Ascending aorta (tissue), 2 donors: ENCODE data around the gene OR8K3. TPM values are rescaled to one million over a fixed set of nuclear protein-coding genes. Genes with fewer than 3 reads are reported as not detected.

Experiments used
- DNase-seq, 2 donors: peaks; one replicate each; pipeline ENCODE4 v3.0.0-alpha.2; 2019; ENCODE audit warnings: low spot score in 2 of 2
- H3K27ac ChIP-seq, 2 donors: fragments of 200-600 bp; sonication (generic); one replicate each; pipeline ENCODE4 v1.5.1; 2016 to 2017; ENCODE audit warnings: mild to moderate bottlenecking in 1 of 2
- H3K27me3 ChIP-seq: fragments of 200-600 bp; sonication (generic); one replicate; pipeline ENCODE4 v1.5.1; 2017
- H3K36me3 ChIP-seq, 2 donors: fragments of 200-600 bp; sonication (generic); one replicate each; pipeline ENCODE4 v1.5.1; 2016
- H3K4me1 ChIP-seq, 2 donors: fragments of 200-600 bp; sonication (generic); one replicate each; pipeline ENCODE4 v1.5.1; 2016 to 2017; ENCODE audit warnings: mild to moderate bottlenecking in 1 of 2
- H3K4me3 ChIP-seq, 2 donors: fragments of 200-600 bp; sonication (generic); one replicate each; pipeline ENCODE4 v1.5.1; 2016 to 2017; ENCODE audit warnings: mild to moderate bottlenecking in 1 of 2
- H3K9me3 ChIP-seq, 2 donors: fragments of 200-600 bp; sonication (generic); one replicate each; pipeline ENCODE4 v1.5.1; 2016
- CTCF ChIP-seq, 3 experiments: fragments of 200-600 bp in 2 of 3; fragments of 450-650 bp in 1 of 3; sonication (generic) in 2 of 3; IDR thresholded peaks; one replicate each; pipeline ENCODE4 v1.5.1; 2016 to 2019; ENCODE audit warnings: antibody characterized with exemption in 3 of 3, mild to moderate bottlenecking in 1 of 3, moderate library complexity in 1 of 3
- intact Hi-C: fragments of 100-400 bp; cut with DNase I; formaldehyde crosslinking; loops from one replicate; pipeline ENCODE4 v1.15.1; 2023
- total RNA-seq: library from RNA; depleted of rRNA; stranded (reverse); fragments of >200 nt; gene quantifications from one replicate; pipeline ENCODE4 v1.1.0, GENCODE V29; 2016

The OR8K3 gene
- total RNA-seq: not detected

- no peaks in the 10 kb centered on the region for H3K4me1 ChIP-seq
- H3K36me3 ChIP-seq: no peaks in the 10 kb centered on the region
- H3K4me3 ChIP-seq: no peak within 1 kb of the TSS
- no peaks in the 10 kb centered on the region for H3K9me3 ChIP-seq
- intact Hi-C loops: no loop called here
- DNase-seq: no peak
- no peak for TF ChIP-seq CTCF (IDR thresholded peaks at IDR 0.05)
- H3K27me3 ChIP-seq: no peaks in the 10 kb centered on the region
- no peak within 1 kb of the TSS for H3K27ac ChIP-seq
These were observed at the start of gene OR8K3 for GRCh38 chr11:56314844-56315243. Gene OR8K3, plus strand, starts transcription at chr11:56315144. Its CDS starts 3,163 bp downstream, at chr11:56318307.

DNA sequence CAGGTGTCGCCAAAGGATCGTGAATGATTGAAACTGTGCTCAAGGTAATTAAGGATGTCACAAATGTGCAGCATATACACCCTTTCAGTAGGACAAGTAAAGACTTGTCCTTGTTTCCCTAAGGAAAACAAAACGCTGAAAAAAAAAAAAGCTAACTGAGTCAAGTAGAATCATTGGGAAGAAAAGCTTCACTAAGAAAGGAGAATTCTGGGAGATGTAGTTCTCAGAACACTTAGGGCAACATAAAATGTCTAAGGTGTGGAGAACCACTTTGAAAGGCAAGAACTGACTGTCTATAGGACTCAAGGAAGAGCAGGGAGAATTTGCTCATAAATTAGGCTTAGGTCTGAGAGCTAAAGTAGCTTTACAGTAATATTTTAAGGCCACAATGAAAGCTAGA lies 43.9 kb upstream of the OR8K3 start:
- Histone ChIP-seq H3K27ac (no peak overlapping the region), H3K36me3 (no peaks in the 10 kb centered on the region), H3K9me3 (peaks cover 0 to 4% of the 10 kb centered on the region in 2 donors), H3K4me1 (no peaks in the 10 kb centered on the region), H3K27me3 (no peaks in the 10 kb centered on the region), H3K4me3 (no peak overlapping the region)
- no peak for DNase-seq
- TF ChIP-seq CTCF (IDR thresholded peaks at IDR 0.05): no peak
- intact Hi-C loops: no loop called here

- H3K4me3 ChIP-seq: no peak within 1 kb of the TSS
- H3K4me1 ChIP-seq: no peaks in the 10 kb centered on the region
- no peaks in the 10 kb centered on the region for H3K9me3 ChIP-seq
- H3K36me3 ChIP-seq: no peaks in the 10 kb centered on the region
- no peak for TF ChIP-seq CTCF (IDR thresholded peaks at IDR 0.05)
- H3K27ac ChIP-seq: no peak within 1 kb of the TSS
- no peaks in the 10 kb centered on the region for H3K27me3 ChIP-seq
- no peak for DNase-seq
- intact Hi-C loops: no loop called here
These were observed 41.1 kb upstream of the OR8K3 start, which contains the start of gene OR5T1 for GRCh38 chr11:56273854-56274253. Gene OR5T1, plus strand, starts transcription at chr11:56274154. Its CDS starts 1,485 bp downstream, at chr11:56275639.

- H3K27ac ChIP-seq: no peak within 1 kb of the TSS
- no peak within 1 kb of the TSS for H3K4me3 ChIP-seq
- no peak for DNase-seq
- H3K4me1 ChIP-seq: no peaks in the 10 kb centered on the region
- H3K27me3 ChIP-seq: no peaks in the 10 kb centered on the region
- no peaks in the 10 kb centered on the region for H3K36me3 ChIP-seq
- TF ChIP-seq CTCF (IDR thresholded peaks at IDR 0.05): no peak
- intact Hi-C loops: no loop called here
- no peaks in the 10 kb centered on the region for H3K9me3 ChIP-seq
These were observed 22.8 kb upstream of the OR8K3 start, which contains the start of gene OR8H1 for GRCh38 chr11:56292154-56292553. Gene OR8H1, minus strand, starts transcription at chr11:56292254. Its CDS starts 1,192 bp downstream, at chr11:56291062.

DNA sequence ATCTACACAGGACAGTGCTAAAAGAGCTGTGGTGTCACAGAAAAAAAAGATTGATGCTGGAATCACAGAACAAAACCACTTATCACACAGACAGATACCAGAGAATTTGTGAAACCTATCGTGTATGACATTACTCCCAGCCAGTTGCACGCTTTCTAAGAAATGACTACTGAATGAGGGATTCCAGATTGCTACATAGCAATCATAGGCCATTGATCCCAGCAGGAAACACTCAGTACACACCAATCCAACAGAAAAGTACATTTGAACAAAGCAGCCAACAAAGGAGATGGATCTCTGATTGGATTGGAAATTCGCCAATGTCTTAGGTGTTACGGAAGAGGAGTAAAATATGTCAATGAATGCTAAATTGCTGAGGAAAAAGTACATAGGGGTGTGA lies 18.0 kb upstream of the OR8K3 start:
- H3K36me3 ChIP-seq: no peaks in the 10 kb centered on the region
- intact Hi-C loops: no loop called here
- TF ChIP-seq CTCF (IDR thresholded peaks at IDR 0.05): no peak
- H3K9me3 ChIP-seq: no peaks in the 10 kb centered on the region
- no peak overlapping the region for H3K4me3 ChIP-seq
- H3K27ac ChIP-seq: no peak overlapping the region
- H3K4me1 ChIP-seq: no peaks in the 10 kb centered on the region
- no peak for DNase-seq
- no peaks in the 10 kb centered on the region for H3K27me3 ChIP-seq

DNA sequence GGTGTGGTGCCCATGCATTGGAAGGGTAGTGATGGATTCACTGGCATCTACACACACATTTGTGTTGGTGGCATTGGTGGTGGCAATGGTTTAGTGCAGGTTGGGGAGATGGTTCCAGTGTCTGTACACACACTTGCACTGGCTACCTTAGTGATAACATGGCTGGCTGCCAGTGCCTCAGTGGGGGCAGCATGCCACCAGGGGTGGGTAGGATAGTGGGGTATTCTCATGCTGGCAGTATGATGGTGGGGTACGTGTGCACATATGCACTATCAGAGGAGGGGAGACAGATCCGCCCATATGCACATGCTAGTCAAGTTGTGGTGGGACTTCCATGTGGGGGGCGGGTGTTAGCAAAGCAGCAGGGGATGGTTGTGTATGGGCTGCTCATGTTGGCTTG lies 7.1 kb upstream of the OR8K3 start:
- no peak for TF ChIP-seq CTCF (IDR thresholded peaks at IDR 0.05)
- no peak for DNase-seq
- Histone ChIP-seq H3K9me3 (no peaks in the 10 kb centered on the region), H3K27ac (no peak overlapping the region), H3K36me3 (no peaks in the 10 kb centered on the region), H3K27me3 (no peaks in the 10 kb centered on the region), H3K4me3 (no peak overlapping the region), H3K4me1 (no peaks in the 10 kb centered on the region)
- intact Hi-C loops: no loop called here
